T-helper 22 cell (primary cell): ENCODE data around the gene RPS17.
"Not testable (repeated sequence)": the region's sequence is repeated elsewhere in the genome, so short reads cannot be mapped to it uniquely, and the experiment has no call there.

ENCODE experiments used
- DNase-seq: peaks from one replicate; pipeline ENCODE4 v3.0.0-alpha.2; 2020; ENCODE audit warnings: low read depth

RPS17 gene

GRCh38 chr15:82507087-82507486 lies 33.2 kb downstream of the RPS17 start:
- not testable (repeated sequence) for DNase-seq

- not testable (repeated sequence) for DNase-seq
Measured at GRCh38 chr15:82505842-82506241, 34.4 kb downstream of the RPS17 start.

- DNase-seq: not testable (repeated sequence)
Measured at GRCh38 chr15:82504074-82504473, 36.2 kb downstream of the RPS17 start.

DNA sequence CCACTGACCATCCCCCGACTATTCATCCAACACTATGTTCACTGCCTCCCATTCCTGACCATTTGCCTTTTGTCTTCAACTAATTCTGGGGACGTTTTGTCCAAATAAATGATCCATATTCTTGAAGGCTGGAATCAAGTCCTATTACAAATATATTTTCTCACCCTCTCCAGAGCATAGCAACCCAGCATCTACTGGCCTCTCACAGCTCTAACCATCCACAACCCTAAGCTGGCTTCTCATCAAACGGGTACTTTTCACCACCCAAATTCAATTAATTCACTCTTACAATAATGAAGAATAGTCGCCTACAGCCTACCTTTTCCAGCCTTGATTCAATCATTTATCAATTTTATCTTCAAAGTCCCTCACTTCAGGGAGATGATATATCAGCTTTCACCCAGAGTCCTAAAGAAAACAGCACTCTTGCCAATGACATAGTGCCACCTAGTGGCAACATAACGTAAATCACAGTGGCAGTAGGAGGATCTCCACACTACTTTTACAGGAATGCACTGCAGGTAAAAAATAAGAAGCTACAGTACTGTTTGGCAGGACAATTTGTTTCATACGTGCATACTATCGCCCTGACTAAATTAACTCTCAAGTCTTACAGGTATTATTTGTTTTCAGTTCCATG lies 37.4 kb downstream of the RPS17 start:
- not testable (repeated sequence) for DNase-seq

- DNase-seq: not testable (repeated sequence)
Measured at GRCh38 chr15:82500772-82501171, 39.5 kb downstream of the RPS17 start.

DNA sequence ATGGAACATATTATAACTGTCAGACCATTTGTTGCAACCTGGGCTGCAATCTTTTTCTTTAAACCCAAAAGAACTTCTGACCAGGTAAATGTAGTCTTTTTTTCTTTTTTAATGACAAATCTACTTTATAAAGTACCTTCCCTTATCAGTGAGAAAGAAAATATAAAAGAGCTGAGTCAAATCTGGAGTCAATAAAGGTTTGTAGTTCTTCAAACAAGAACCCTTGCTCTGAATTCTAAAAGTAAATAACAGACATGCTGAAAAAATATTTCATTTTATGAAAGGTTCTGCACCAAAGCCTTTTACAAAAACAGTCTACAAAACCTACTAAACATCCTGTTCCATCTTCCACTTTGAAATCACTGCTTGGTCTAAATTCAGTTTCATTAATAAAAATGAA lies 42.3 kb downstream of the RPS17 start:
- not testable (repeated sequence) for DNase-seq

- DNase-seq: not testable (repeated sequence)
Measured at GRCh38 chr15:82488250-82488649, 52.0 kb downstream of the RPS17 start.

- DNase-seq: not testable (repeated sequence)
Measured at GRCh38 chr15:82487045-82487444, 53.2 kb downstream of the RPS17 start.
